Retinal pigment epithelial cell (primary cell): ENCODE data around the gene EFNA5.

Experiments used
- DNase-seq: peaks from one replicate; pipeline ENCODE4 v3.0.0-alpha.2; 2010; ENCODE audit warnings: low read depth
- H3K4me3 ChIP-seq: 2 replicates; pipeline ENCODE4 v1.5.1; 2011; ENCODE audit warnings: mild to moderate bottlenecking, low read length, control low read depth, moderate library complexity
- CTCF ChIP-seq: conservative IDR thresholded peaks from 2 replicates; pipeline ENCODE4 v1.5.1; 2011; ENCODE audit warnings: low read depth, low read length, control low read depth, inconsistent platforms

EFNA5 gene

DNA sequence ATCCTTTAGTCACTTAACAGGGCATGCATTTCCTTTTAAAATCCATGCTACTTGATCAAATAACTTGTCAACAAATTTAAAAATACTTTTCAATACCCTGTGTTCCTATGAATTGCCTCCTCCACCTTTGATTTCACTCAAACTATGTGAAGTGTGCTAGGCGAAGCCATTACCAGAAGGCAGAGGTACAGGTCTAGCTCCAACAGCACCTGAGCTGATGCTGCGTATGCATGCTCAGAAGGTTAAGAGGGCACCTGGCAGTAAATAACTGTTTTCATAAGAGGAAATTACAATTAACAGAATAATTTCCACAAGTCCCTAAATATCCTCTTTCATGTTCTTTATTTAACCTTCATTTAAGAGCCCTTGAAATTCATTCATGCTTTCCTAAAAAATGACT, 251.8 kb downstream of the EFNA5 start:
- H3K4me3 ChIP-seq: no peak overlapping the region
- no peak for TF ChIP-seq CTCF
- no peak for DNase-seq

DNA sequence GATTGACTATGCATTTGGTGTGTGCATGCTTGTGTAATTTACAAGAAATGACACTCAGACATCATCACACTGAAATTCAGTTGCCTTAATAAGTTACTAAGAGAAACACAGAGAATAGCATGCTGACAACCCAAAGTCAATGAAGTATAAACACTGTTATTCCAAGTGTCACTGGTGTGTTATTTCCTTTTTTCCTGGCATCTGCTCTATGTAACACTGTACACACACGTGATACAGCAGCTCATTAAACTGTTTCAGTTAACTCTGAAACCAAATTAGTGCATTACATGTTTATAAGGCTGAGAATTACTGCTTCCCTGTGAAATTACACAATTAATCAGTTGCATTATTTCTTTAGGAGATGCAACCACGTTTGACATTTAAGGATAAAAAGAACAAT, 252.7 kb downstream of the EFNA5 start:
- TF ChIP-seq CTCF: no peak
- no peak for DNase-seq
- no peak overlapping the region for H3K4me3 ChIP-seq

- no peak overlapping the region for H3K4me3 ChIP-seq
- no peak for DNase-seq
- no peak for TF ChIP-seq CTCF
Observed at GRCh38 chr5:107415762-107416161, 255.0 kb downstream of the EFNA5 start.

DNA sequence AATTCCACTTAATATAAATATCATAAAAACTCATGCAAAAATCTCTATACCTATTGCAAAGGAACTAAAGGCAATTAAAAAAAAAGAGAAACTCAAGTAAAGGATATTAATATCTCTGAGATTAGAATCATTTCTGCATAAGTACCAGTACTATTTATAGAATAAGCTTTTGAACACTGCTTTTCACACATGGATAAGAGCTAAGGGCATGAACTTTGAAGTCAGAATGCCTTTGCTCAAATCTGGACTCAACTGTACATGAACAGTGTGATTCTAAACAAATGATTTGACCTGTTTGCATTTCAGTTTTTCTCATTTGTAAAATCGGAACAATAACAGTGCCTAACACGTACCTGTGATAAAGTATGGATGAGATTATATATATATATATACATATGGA, 255.9 kb downstream of the EFNA5 start:
- H3K4me3 ChIP-seq: no peak overlapping the region
- peak; percentile 66 for DNase-seq
- no peak for TF ChIP-seq CTCF

DNA sequence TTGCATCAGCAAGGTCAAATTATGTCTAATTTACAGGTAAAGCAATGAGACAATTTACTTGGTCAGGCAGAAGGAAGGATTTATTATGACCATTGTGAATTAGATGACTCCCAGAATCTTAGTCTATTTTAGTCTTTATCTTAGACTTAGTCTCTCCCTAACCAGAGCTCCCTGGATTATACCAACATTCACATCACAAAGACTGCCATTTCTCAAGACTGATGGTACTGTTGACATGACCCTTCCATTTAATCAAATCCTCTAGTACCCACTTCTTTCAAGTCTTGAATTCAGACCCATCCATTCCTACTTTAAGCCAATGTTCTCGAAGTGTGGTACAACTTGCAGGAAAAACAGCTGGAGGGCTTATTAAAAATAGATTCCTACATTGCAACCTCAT, 257.0 kb downstream of the EFNA5 start:
- no peak for TF ChIP-seq CTCF
- no peak overlapping the region for H3K4me3 ChIP-seq
- no peak for DNase-seq

DNA sequence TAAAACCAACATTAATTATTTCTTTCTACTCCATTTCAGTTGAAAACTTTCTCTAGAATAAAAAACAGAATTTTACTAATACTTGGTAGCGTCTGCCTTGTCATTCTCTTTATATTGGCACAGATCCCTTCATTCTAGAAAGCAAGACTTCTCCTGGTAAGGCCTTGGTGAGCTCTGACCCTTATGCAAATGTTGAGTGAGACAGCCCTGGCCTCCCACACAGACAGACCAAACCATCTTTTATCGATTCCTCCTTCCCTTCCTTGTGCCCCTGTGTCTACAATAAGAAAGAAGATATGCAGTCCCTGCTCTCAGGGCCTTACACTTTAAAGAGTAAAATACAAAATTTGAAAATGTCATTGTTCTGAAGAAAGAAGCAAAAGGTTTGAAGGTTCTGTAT, 262.2 kb downstream of the EFNA5 start:
- H3K4me3 ChIP-seq: no peak overlapping the region
- TF ChIP-seq CTCF: no peak
- no peak for DNase-seq

- H3K4me3 ChIP-seq: no peak overlapping the region
- TF ChIP-seq CTCF: no peak
- DNase-seq: no peak
Observed at GRCh38 chr5:107407713-107408298, 262.9 kb downstream of the EFNA5 start.
